Cortex of kidney (tissue), 1 donor: Measurements from ENCODE around the gene GRIN2A.

Experiments
- DNase-seq: peaks from one replicate; lab custom pipeline; 2025; lab: John Stamatoyannopoulos, UW

GRIN2A gene

GRCh38 chr16:10086620-10087019 is 95.6 kb downstream of the GRIN2A start:
- no peak for DNase-seq

- no peak for DNase-seq
Measured at GRCh38 chr16:10085078-10085798, 97.0 kb downstream of the GRIN2A start.

- no peak for DNase-seq
Measured at GRCh38 chr16:10083301-10083700, 98.9 kb downstream of the GRIN2A start.

GRCh38 chr16:10081201-10081940 is 100.9 kb downstream of the GRIN2A start:
- no peak for DNase-seq

GRCh38 chr16:10080051-10080772 is 102.0 kb downstream of the GRIN2A start:
- no peak for DNase-seq

- no peak for DNase-seq
Measured at GRCh38 chr16:10078541-10078949, 103.7 kb downstream of the GRIN2A start.

- no peak for DNase-seq
Measured at GRCh38 chr16:10077861-10078260, 104.4 kb downstream of the GRIN2A start.

- DNase-seq = no peak
Measured at GRCh38 chr16:10076037-10076436, 106.2 kb downstream of the GRIN2A start.

- no peak for DNase-seq
Measured at GRCh38 chr16:10070591-10070990, 111.6 kb downstream of the GRIN2A start.

- no peak for DNase-seq
Measured at GRCh38 chr16:10069374-10069773, 112.9 kb downstream of the GRIN2A start.

- no peak for DNase-seq
Measured at GRCh38 chr16:10067835-10068234, 114.4 kb downstream of the GRIN2A start.

GRCh38 chr16:10067406-10067805 is 114.8 kb downstream of the GRIN2A start:
- DNase-seq = no peak

- no peak for DNase-seq
Measured at GRCh38 chr16:10065019-10065418, 117.2 kb downstream of the GRIN2A start.

- no peak for DNase-seq
Measured at GRCh38 chr16:10048850-10049249, 133.4 kb downstream of the GRIN2A start.

- DNase-seq = no peak
Measured at GRCh38 chr16:10045947-10046346, 136.3 kb downstream of the GRIN2A start.

- DNase-seq = no peak
Measured at GRCh38 chr16:10045291-10045775, 136.9 kb downstream of the GRIN2A start.

GRCh38 chr16:10040136-10041080 is 141.8 kb downstream of the GRIN2A start:
- no peak for DNase-seq

GRCh38 chr16:10039220-10040096 is 142.8 kb downstream of the GRIN2A start:
- DNase-seq = no peak

GRCh38 chr16:10037751-10038150 is 144.5 kb downstream of the GRIN2A start:
- DNase-seq = no peak

GRCh38 chr16:10036956-10037355 is 145.3 kb downstream of the GRIN2A start:
- DNase-seq = no peak

GRCh38 chr16:10033556-10033955 is 148.7 kb downstream of the GRIN2A start:
- no peak for DNase-seq
